Right atrium auricular region (tissue), 2 donors: ENCODE data around the gene OGFR. TPM values are rescaled to one million over a fixed set of nuclear protein-coding genes. Genes with fewer than 3 reads are reported as not detected.

Experiments
- DNase-seq: peaks from one replicate; pipeline ENCODE4 v3.0.0-alpha.2; 2019; ENCODE audit warnings: low spot score
- H3K27ac ChIP-seq, 2 donors: fragments of 200-600 bp; sonication (generic); 1 replicate in 1 of 2; 2 replicates in 1 of 2; pipeline ENCODE4 v1.5.1; 2016 to 2019
- H3K27me3 ChIP-seq, 2 donors: fragments of 200-600 bp; sonication (generic); one replicate each; pipeline versions ENCODE4 v1.5.1 to v1.6.0; 2017 to 2019
- H3K36me3 ChIP-seq: fragments of 200-600 bp; sonication (generic); one replicate; pipeline ENCODE4 v1.5.1; 2016
- H3K4me1 ChIP-seq, 2 donors: fragments of 200-600 bp; sonication (generic); one replicate each; pipeline versions ENCODE4 v1.5.1 to v1.6.0; 2017 to 2019
- H3K4me3 ChIP-seq, 2 donors: fragments of 200-600 bp; sonication (generic); 1 replicate in 1 of 2; 2 replicates in 1 of 2; pipeline ENCODE4 v1.5.1; 2017 to 2019; ENCODE audit warnings: mild to moderate bottlenecking in 1 of 2, moderate library complexity in 1 of 2
- H3K9me3 ChIP-seq, 2 donors: fragments of 200-600 bp; sonication (generic); one replicate each; pipeline ENCODE4 v1.5.1; 2019
- CTCF ChIP-seq, 2 donors: fragments of 200-600 bp; sonication (generic); IDR thresholded peaks; one replicate each; pipeline ENCODE4 v1.5.1; 2019; ENCODE audit warnings: antibody characterized with exemption in 2 of 2
- total RNA-seq, 2 donors: library from RNA; depleted of rRNA; stranded (reverse); fragments of >200 nt; gene quantifications; one replicate each; pipeline ENCODE4 v1.1.0, GENCODE V29; 2016

OGFR gene
- total RNA-seq, 2 donors from 2014 or later = 17.3 to 31.2 TPM

GRCh38 chr20:62835931-62836861 is 31.6 kb downstream of the OGFR start:
- TF ChIP-seq CTCF (IDR thresholded peaks at IDR 0.05) = no peak
- no peaks in the 10 kb centered on the region for H3K27me3 ChIP-seq
- H3K4me3 ChIP-seq = no peak overlapping the region
- no peaks in the 10 kb centered on the region for H3K36me3 ChIP-seq
- no peaks in the 10 kb centered on the region for H3K9me3 ChIP-seq
- no peak overlapping the region for H3K27ac ChIP-seq
- DNase-seq = no peak
- peaks cover 0 to 6% of the 10 kb centered on the region in 2 donors for H3K4me1 ChIP-seq

- H3K9me3 ChIP-seq = no peaks in the 10 kb centered on the region
- no peak for TF ChIP-seq CTCF (IDR thresholded peaks at IDR 0.05)
- H3K27ac ChIP-seq = no peak overlapping the region
- no peaks in the 10 kb centered on the region for H3K27me3 ChIP-seq
- peaks cover 0 to 4% of the 10 kb centered on the region in 2 donors for H3K4me1 ChIP-seq
- H3K36me3 ChIP-seq = no peaks in the 10 kb centered on the region
- no peak for DNase-seq
- no peak overlapping the region for H3K4me3 ChIP-seq
Observed at GRCh38 chr20:62836967-62837490, 32.4 kb downstream of the OGFR start.

- DNase-seq = no peak
- Histone ChIP-seq H3K27me3 (no peaks in the 10 kb centered on the region), H3K27ac (no peak overlapping the region), H3K4me3 (no peak overlapping the region), H3K4me1 (no peaks in the 10 kb centered on the region), H3K9me3 (no peaks in the 10 kb centered on the region), H3K36me3 (no peaks in the 10 kb centered on the region)
- TF ChIP-seq CTCF (IDR thresholded peaks at IDR 0.05) = no peak
Observed at GRCh38 chr20:62837790-62838127, 33.1 kb downstream of the OGFR start.

- H3K27ac ChIP-seq = no peak overlapping the region
- H3K4me1 ChIP-seq = no peaks in the 10 kb centered on the region
- H3K36me3 ChIP-seq = no peaks in the 10 kb centered on the region
- no peak overlapping the region for H3K4me3 ChIP-seq
- H3K27me3 ChIP-seq = no peaks in the 10 kb centered on the region
- no peaks in the 10 kb centered on the region for H3K9me3 ChIP-seq
- TF ChIP-seq CTCF (IDR thresholded peaks at IDR 0.05) = no peak
- DNase-seq = no peak
Observed at GRCh38 chr20:62838128-62838891, 33.7 kb downstream of the OGFR start.

- no peaks in the 10 kb centered on the region for H3K27me3 ChIP-seq
- no peaks in the 10 kb centered on the region for H3K36me3 ChIP-seq
- H3K4me1 ChIP-seq = no peaks in the 10 kb centered on the region
- H3K9me3 ChIP-seq = no peaks in the 10 kb centered on the region
- no peak overlapping the region for H3K4me3 ChIP-seq
- TF ChIP-seq CTCF (IDR thresholded peaks at IDR 0.05) = no peak
- no peak for DNase-seq
- H3K27ac ChIP-seq = no peak overlapping the region
Observed at GRCh38 chr20:62839261-62839660, 34.6 kb downstream of the OGFR start.
